GM12878 (cell line): ENCODE measurements around the gene CTSC. TPM values are rescaled to one million over a fixed set of nuclear protein-coding genes. Genes with fewer than 3 reads are reported as not detected.

Experiments
- ATAC-seq: fragments of 200-7000 bp; cut with Tn5 transposase; 3 replicates; pipeline ENCODE4 v1.9.1; 2020; ENCODE audit warnings: mild to moderate bottlenecking, moderate library complexity
- BruUV-seq: library from RNA; stranded (reverse); fragments of 400-500 nt; replicated peaks from 2 replicates; lab custom pipeline; 2021; lab: Mats Ljungman, UMichigan
- CTCF ChIA-PET: fragments of 300-600 bp; sonication (Branson Sonifier 250); formaldehyde crosslinking; extraction: SDS; loops from one replicate; lab custom pipeline; 2021; ENCODE audit warnings: inconsistent platforms; lab: Yijun Ruan, JAX
- POLR2A ChIA-PET: fragments of 350-600 bp; formaldehyde crosslinking; extraction: SDS; loops from one replicate; lab custom pipeline; 2021; ENCODE audit warnings: inconsistent platforms; lab: Charles Lee
- RAD21 ChIA-PET: fragments of 300-600 bp; sonication (Branson Sonifier 250); formaldehyde crosslinking; loops from one replicate; lab custom pipeline; 2023; ENCODE audit warnings: antibody characterized with exemption; ENCODE audit not compliant: unreplicated experiment; lab: Charles Lee
- SMC1A ChIA-PET: fragments of 300-600 bp; sonication (Branson Sonifier 250); formaldehyde crosslinking; loops from one replicate; lab custom pipeline; 2023; ENCODE audit not compliant: unreplicated experiment, uncharacterized antibody; lab: Charles Lee
- DNase-seq: peaks from one replicate; pipeline ENCODE4 v3.0.0-alpha.2; 2011; ENCODE audit warnings: low read depth, low spot score
- FAIRE-seq: peaks from 3 replicates; lab custom pipeline; 2011; peaks lifted over from hg19 to GRCh38; lab: Jason Lieb, UNC
- H2AFZ ChIP-seq: 2 replicates; pipeline ENCODE4 v1.6.0; 2011; ENCODE audit warnings: low read depth, low read length, control low read depth; ENCODE audit not compliant: control insufficient read depth
- H3K27ac ChIP-seq: 2 replicates; pipeline ENCODE4 v1.5.1; 2011; ENCODE audit warnings: control low read depth; ENCODE audit not compliant: control insufficient read depth, insufficient read depth
- H3K27me3 ChIP-seq, 2 experiments: replicated peaks in 1 of 2; 2 replicates each; pipeline versions ENCODE4 v1.6.0 to v1.6.1; 2011; ENCODE audit warnings: low read length in 1 of 2; ENCODE audit not compliant: control insufficient read depth in 2 of 2, insufficient read depth in 2 of 2
- H3K36me3 ChIP-seq, 2 experiments: 2 replicates each; pipeline ENCODE4 v1.5.1; 2011; ENCODE audit warnings: low read length in 1 of 2; ENCODE audit not compliant: control insufficient read depth in 2 of 2, insufficient read depth in 2 of 2
- H3K4me1 ChIP-seq: 2 replicates; pipeline ENCODE4 v1.6.1; 2011; ENCODE audit warnings: mild to moderate bottlenecking, low read length, moderate library complexity, mixed read lengths; ENCODE audit not compliant: control insufficient read depth, insufficient read depth
- H3K4me2 ChIP-seq: 2 replicates; pipeline ENCODE4 v1.6.0; 2011; ENCODE audit warnings: control low read depth; ENCODE audit not compliant: control insufficient read depth, insufficient read depth
- H3K4me3 ChIP-seq: fragments of 200-600 bp; sonication (generic); 2 replicates; pipeline ENCODE4 v1.5.1; 2016
- H3K79me2 ChIP-seq: 2 replicates; pipeline ENCODE4 v1.6.0; 2011; ENCODE audit warnings: low read length; ENCODE audit not compliant: control insufficient read depth, insufficient read depth
- H3K9ac ChIP-seq: 2 replicates; pipeline ENCODE4 v1.8.0; 2011; ENCODE audit warnings: low read length, control low read depth, mixed read lengths; ENCODE audit not compliant: control insufficient read depth, insufficient read depth
- H3K9me3 ChIP-seq: replicated peaks from 3 replicates; pipeline ENCODE4 v1.5.1; 2011; ENCODE audit warnings: mild to moderate bottlenecking, low read length; ENCODE audit not compliant: control insufficient read depth, insufficient read depth
- H4K20me1 ChIP-seq: 2 replicates; pipeline ENCODE4 v1.6.0; 2011; ENCODE audit not compliant: control insufficient read depth, insufficient read depth
- ATF2 ChIP-seq: IDR thresholded peaks from 2 replicates; pipeline ENCODE4 v1.6.1; 2012; ENCODE audit warnings: low read length, inconsistent platforms
- ATF3 ChIP-seq: IDR thresholded peaks from 2 replicates; pipeline ENCODE4 v1.6.1; 2011; ENCODE audit warnings: low read depth, mild to moderate bottlenecking, low read length, moderate library complexity, borderline replicate concordance; ENCODE audit errors: extremely low read depth
- BHLHE40 ChIP-seq, 2 experiments: fragments of 450-650 bp in 1 of 2; IDR thresholded peaks; 2 replicates each; pipeline ENCODE4 v1.6.1; 2011 to 2017; ENCODE audit warnings: low read depth in 2 of 2, borderline replicate concordance in 1 of 2, improper control_type of control experiment in 1 of 2, low read length in 1 of 2, mild to moderate bottlenecking in 1 of 2
- BMI1 ChIP-seq: fragments of 450-650 bp; IDR thresholded peaks from 2 replicates; pipeline ENCODE4 v1.6.1; 2016; ENCODE audit warnings: mild to moderate bottlenecking, moderate library complexity, borderline replicate concordance
- CTCF ChIP-seq, 3 experiments: IDR thresholded peaks in 2 of 3; conservative IDR thresholded peaks in 1 of 3; 2 replicates each; pipeline ENCODE4 v1.5.1; 2011; ENCODE audit warnings: low read depth in 3 of 3, low read length in 3 of 3, mild to moderate bottlenecking in 3 of 3, control low read depth in 2 of 3, moderate library complexity in 2 of 3, inconsistent platforms in 1 of 3, mixed read lengths in 1 of 3; ENCODE audit not compliant: control insufficient read depth in 2 of 3, insufficient read depth in 1 of 3; ENCODE audit errors: extremely low read depth in 1 of 3
- DPF2 ChIP-seq: fragments of 450-650 bp; IDR thresholded peaks from 2 replicates; pipeline ENCODE4 v1.6.1; 2017; ENCODE audit warnings: mild to moderate bottlenecking
- ESRRA ChIP-seq: IDR thresholded peaks from 2 replicates; pipeline ENCODE4 v1.6.1; 2012; ENCODE audit warnings: mild to moderate bottlenecking, low read length, improper control_type of control experiment
- EZH2 ChIP-seq: IDR thresholded peaks from 2 replicates; pipeline ENCODE4 v1.6.1; 2012; ENCODE audit warnings: low read depth, mild to moderate bottlenecking, control low read depth, inconsistent platforms, low read length, borderline replicate concordance; ENCODE audit not compliant: control insufficient read depth
- GATAD2B ChIP-seq: fragments of 450-650 bp; conservative IDR thresholded peaks from 2 replicates; pipeline ENCODE4 v1.6.1; 2017; ENCODE audit warnings: low read depth, mild to moderate bottlenecking, moderate library complexity
- HDAC2 ChIP-seq: fragments of 200-600 bp; sonication (generic); IDR thresholded peaks from 2 replicates; pipeline ENCODE4 v1.6.1; 2017
- IKZF2 ChIP-seq, 2 experiments: fragments of 450-650 bp; IDR thresholded peaks; 2 replicates each; pipeline ENCODE4 v1.6.1; 2017; ENCODE audit warnings: mild to moderate bottlenecking in 2 of 2, moderate library complexity in 2 of 2
- NFIC ChIP-seq: IDR thresholded peaks from 2 replicates; pipeline ENCODE4 v1.6.1; 2012; ENCODE audit warnings: low read depth, mild to moderate bottlenecking, inconsistent platforms, low read length, moderate library complexity
- NFXL1 ChIP-seq: fragments of 450-650 bp; IDR thresholded peaks from 2 replicates; pipeline ENCODE4 v1.6.1; 2017; ENCODE audit warnings: antibody characterized with exemption, mild to moderate bottlenecking, borderline replicate concordance
- NR2C2 ChIP-seq: IDR thresholded peaks from 2 replicates; pipeline ENCODE4 v1.6.1; 2011; ENCODE audit warnings: borderline replicate concordance, low read depth; ENCODE audit not compliant: control insufficient read depth, insufficient read length
- RAD21 ChIP-seq: IDR thresholded peaks from 2 replicates; pipeline ENCODE4 v1.6.1; 2011; ENCODE audit warnings: mild to moderate bottlenecking, low read depth, low read length, moderate library complexity; ENCODE audit not compliant: insufficient read depth
- RUNX3 ChIP-seq: IDR thresholded peaks from 2 replicates; pipeline ENCODE4 v1.6.1; 2012; ENCODE audit warnings: low read length, inconsistent platforms
- SMAD1 ChIP-seq: fragments of 450-650 bp; IDR thresholded peaks from 2 replicates; pipeline ENCODE4 v1.6.1; 2018; ENCODE audit warnings: mild to moderate bottlenecking, low read depth; ENCODE audit not compliant: partially characterized antibody
- SREBF2 ChIP-seq: IDR thresholded peaks from 2 replicates; pipeline ENCODE4 v1.6.1; 2012; ENCODE audit warnings: mild to moderate bottlenecking, low read length
- SRF ChIP-seq, 2 experiments: IDR thresholded peaks; 2 replicates each; pipeline ENCODE4 v1.6.1; 2011; ENCODE audit warnings: low read depth in 2 of 2, low read length in 2 of 2, mild to moderate bottlenecking in 1 of 2, moderate library complexity in 1 of 2
- ZBED1 ChIP-seq: IDR thresholded peaks from 2 replicates; pipeline ENCODE4 v1.6.1; 2016; ENCODE audit warnings: borderline replicate concordance
- ZNF207 ChIP-seq: fragments of 450-650 bp; IDR thresholded peaks from 2 replicates; pipeline ENCODE4 v1.6.1; 2014; ENCODE audit warnings: antibody characterized with exemption, mild to moderate bottlenecking, borderline replicate concordance
- WGBS: methylation state at CpG from one replicate; pipeline ENCODE4 v1.1.6; 2016; ENCODE audit warnings: low lambda C conversion rate; ENCODE audit not compliant: insufficient replicate concordance, insufficient coverage; ENCODE audit errors: missing lambda C conversion rate; 5-methylcytosine and 5-hydroxymethylcytosine counted together
- in situ Hi-C: fragments of 300-500 bp; cut with MboI; formaldehyde crosslinking; loops from 9 replicates; pipeline ENCODE4 v1.14.3; 2018; ENCODE audit warnings: mixed read lengths
- intact Hi-C: fragments of 100-400 bp; cut with micrococcal nuclease; formaldehyde crosslinking; loops from one replicate; pipeline ENCODE4 v1.14.2; 2022; ENCODE audit not compliant: unreplicated experiment
- polyA plus RNA-seq, 11 experiments: library from polyadenylated mRNA; depleted of rRNA in 4 of 11; unstranded in 6 of 11; stranded (reverse) in 5 of 11; fragments of >200 nt; fragmentation: Nextera tagmentation in 4 of 11; fragmentation: Illumina TruSeq in 1 of 11; extraction: Ambion mirVana in 4 of 11; extraction: Trizol in 1 of 11; gene quantifications; 1 replicate in 1 of 11; 2 replicates in 10 of 11; pipeline versions ENCODE4 v1.2.1 to v1.2.3, GENCODE V29; 2011 to 2016; ENCODE audit warnings: inconsistent platforms in 2 of 11, missing spikeins in 2 of 11, low read depth in 1 of 11
- total RNA-seq, 4 experiments: library from RNA; depleted of rRNA in 3 of 4; stranded (reverse); fragments of >200 nt in 3 of 4; fragmentation: Illumina TruSeq in 1 of 4; extraction: Trizol in 1 of 4; gene quantifications; 2 replicates each; pipeline versions ENCODE4 v1.2.1 to v1.2.3, GENCODE V29; 2013 to 2021

Gene CTSC
- total and polyA plus RNA-seq, 10 of the 15 experiments (the other 5 are each of a cell fraction or from before 2014, with no cell fraction given), result 289 to 1,123 (median 430) TPM

GRCh38 chr11:88359541-88359940, 22.0 kb upstream of the CTSC start:
- Histone ChIP-seq H3K36me3 (no peaks in the 10 kb centered on the region), H3K79me2 (peaks cover 19% of the 10 kb centered on the region), H3K9ac (peak overlapping the region; percentile 24; the same call in 1 of the 2 replicates), H3K27me3 (no peaks in the 10 kb centered on the region), H4K20me1 (no peaks in the 10 kb centered on the region), H3K4me3 (no peak overlapping the region; the same call in 1 of the 2 replicates), H3K4me2 (peak overlapping the region; percentile 53), H3K4me1 (peaks cover 52% of the 10 kb centered on the region), H3K9me3 (no peaks in the 10 kb centered on the region), H3K27ac (peak overlapping the region; percentile 78), H2AFZ (no peak overlapping the region)
- no TSS peak for BruUV-seq
- SMC1A ChIA-PET, result interaction anchor here (0.6 to 11.2 kb wide), 14 partner anchors 15 to 216 kb away, joined by 3 to 171 read pairs (median 4); partner anchors contain the start of genes CTSC and RAB38
- 10% methylated on average over 1 of the region's 1 CpG for WGBS
- DNase-seq (peak; percentile 74), ATAC-seq (peak; percentile 72), FAIRE-seq (peak; percentile 75)
- POLR2A ChIA-PET, result interaction anchor here (0.9 to 9.6 kb wide), 4 partner anchors 23 to 58 kb away, joined by 3 to 116 read pairs (median 36); partner anchors contain the start of gene CTSC
- CTCF ChIA-PET, result interaction anchor here (1.0 to 2.9 kb wide), 5 partner anchors 18 to 77 kb away, joined by 3 to 13 read pairs (median 4); no protein-coding TSS in a partner anchor
- RAD21 ChIA-PET, result interaction anchor here (0.8 to 11.0 kb wide), 9 partner anchors 15 to 453 kb away, joined by 3 to 299 read pairs (median 6); partner anchors contain the start of gene CTSC
- intact Hi-C loops, result loop anchor here (1.0 to 5.0 kb wide), 3 partner anchors 76 to 183 kb away; partner anchors contain the start of gene RAB38
- in situ Hi-C loops, result loop anchor here (5.0 kb wide), 1 partner anchor 52 kb away; no protein-coding TSS in a partner anchor
- TF ChIP-seq BMI1 (peak; percentile 79; the same call in 1 of the 2 replicates), DPF2 (peak; percentile 95), SMAD1 (peak; percentile 47), ZNF207 (no peak), ATF2 (peak; percentile 46; the same call in 1 of the 2 replicates), EZH2 (no peak), SREBF2 (no peak), RUNX3 (peak; percentile 92), IKZF2 (IDR thresholded peaks at IDR 0.05) (peak; percentile 97 to 98), NFIC (peak; percentile 84), NR2C2 (no peak), SRF (IDR thresholded peaks at IDR 0.05; ENCODE audit: low read depth in 2 of 2, low read length in 2 of 2) (no peak), ESRRA (no peak), CTCF (IDR thresholded peaks at IDR 0.05 in 2 of 3, conservative IDR thresholded peaks at IDR 0.05 in 1 of 3; ENCODE audit: control insufficient read depth in 2 of 3, extremely low read depth in 1 of 3, insufficient read depth in 1 of 3, low read depth in 3 of 3, low read length in 3 of 3) (no peak), RAD21 (no peak), NFXL1 (no peak), HDAC2 (no peak), ATF3 (no peak), BHLHE40 (IDR thresholded peaks at IDR 0.05; ENCODE audit: borderline replicate concordance in 1 of 2, low read depth in 2 of 2, low read length in 1 of 2) (peak; percentile 39 to 44; a peak in 2 of 4 replicates), GATAD2B (peak; percentile 84; the same call in 1 of the 2 replicates), ZBED1 (no peak)
